Fibroblast of upper back skin (primary cell): Measurements from ENCODE around the gene XPC.
"Not testable (repeated sequence)": the region's sequence is repeated elsewhere in the genome, so short reads cannot be mapped to it uniquely, and the experiment has no call there.

Source experiments
- DNase-seq: peaks from one replicate; pipeline ENCODE4 v3.0.0-alpha.2; 2013

Gene XPC

DNA sequence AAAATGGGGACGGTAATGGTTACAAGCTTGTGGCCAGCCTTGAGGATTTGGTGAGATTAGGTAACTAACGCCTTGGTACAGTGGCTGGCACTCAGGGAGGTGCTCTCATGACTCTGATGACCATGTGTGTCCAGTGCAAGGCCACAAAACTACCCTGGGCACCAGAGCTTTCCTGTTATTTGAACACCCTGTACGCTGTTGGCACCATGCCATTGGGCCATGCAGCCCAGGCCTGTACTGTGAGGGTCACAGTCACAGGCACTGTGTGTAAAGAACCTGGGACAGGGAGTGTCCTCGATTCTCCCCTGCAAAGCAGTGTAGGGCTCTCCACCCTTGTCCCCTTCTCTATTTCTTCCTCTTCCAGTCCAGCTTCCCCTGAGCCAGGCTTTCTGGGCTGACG, 47.3 kb downstream of the XPC start:
- no peak for DNase-seq

DNA sequence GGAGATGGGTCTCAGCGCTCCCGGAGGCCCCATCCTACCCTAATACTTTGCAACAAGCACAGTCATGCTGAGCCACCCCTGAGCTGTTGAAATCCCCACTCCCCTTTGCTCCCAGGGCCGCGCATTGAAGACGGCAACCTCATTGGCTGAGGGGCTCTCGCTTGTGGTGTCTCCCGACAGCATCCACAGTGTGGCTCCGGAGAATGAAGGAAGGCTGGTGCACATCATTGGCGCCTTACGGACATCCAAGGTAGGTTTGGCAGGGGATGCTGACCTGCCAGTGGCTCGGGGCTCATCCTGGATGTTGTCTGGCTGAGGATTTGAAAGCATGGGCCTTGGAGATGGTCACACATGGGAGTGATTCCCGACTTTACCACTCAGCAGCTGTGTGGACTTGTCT, 47.7 kb downstream of the XPC start:
- no peak for DNase-seq

DNA sequence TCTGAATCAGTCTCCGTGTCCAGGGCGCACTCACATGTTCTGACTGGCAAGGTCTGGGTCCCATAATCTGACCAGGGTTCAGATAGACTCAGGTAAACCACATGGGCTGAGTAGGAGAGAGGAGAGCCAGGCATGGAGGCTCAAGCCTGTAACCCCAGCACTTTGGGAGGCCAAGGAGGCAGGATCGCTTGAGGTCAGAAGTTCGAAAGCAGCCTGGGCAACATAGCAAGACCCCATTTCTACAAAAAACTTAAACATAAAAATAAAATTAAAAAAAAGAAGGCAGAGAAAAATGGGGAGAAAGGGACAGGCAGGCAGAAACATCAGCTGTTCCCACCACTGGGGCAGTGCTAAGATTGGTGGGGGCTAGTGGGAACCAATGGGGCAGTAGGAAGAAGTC, 48.2 kb downstream of the XPC start:
- no peak for DNase-seq

DNA sequence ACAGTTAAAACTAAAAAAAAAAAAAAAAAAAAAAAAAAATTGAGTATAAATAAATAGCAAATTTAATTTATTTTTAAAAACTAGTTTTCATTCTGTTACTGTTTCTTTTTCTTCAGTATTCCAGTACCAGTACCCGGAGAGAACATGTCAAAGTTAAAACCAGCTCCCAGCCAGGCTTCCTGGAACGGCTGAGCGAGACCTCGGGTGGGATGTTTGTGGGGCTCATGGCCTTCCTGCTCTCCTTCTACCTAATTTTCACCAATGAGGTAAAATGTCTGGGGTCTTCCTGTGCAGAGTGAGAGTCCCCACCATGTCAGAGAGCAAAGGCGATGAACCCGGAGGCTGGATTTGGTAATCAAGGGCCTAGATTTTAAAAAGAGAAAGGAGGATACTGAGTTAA, 49.1 kb downstream of the XPC start:
- no peak for DNase-seq

GRCh38 chr3:14128724-14129123, 49.7 kb downstream of the XPC start:
- DNase-seq: no peak

DNA sequence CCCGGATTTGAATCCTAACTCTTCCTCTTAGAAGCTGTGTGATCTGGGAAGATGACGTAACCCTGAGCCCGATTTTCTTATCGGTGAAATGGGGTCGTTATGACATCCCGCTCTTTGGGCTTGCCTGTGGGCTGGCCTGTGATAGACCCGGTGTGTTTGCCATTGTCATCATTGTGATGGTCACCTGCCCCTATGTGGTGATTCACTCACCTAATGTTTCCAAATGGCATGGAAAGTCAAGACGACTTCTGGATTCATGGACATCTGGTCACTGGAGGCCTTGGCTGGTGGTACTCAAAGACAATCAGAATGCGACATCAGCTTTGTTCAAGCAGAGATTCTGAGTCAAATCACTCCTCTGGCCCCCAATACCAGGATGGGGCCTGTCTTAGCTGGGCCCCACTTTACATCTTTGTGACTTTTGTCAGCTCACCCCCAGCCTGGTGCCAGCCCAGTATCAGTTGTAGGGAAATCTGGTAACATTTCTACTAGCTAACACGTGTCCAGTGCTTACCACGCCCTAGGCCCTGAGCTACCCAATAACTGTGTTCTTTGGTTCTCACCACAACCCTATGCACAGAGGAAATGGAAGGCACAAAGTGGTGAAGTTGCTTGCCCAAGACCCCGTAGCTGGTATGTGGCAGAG, 50.8 kb downstream of the XPC start:
- no peak for DNase-seq

DNA sequence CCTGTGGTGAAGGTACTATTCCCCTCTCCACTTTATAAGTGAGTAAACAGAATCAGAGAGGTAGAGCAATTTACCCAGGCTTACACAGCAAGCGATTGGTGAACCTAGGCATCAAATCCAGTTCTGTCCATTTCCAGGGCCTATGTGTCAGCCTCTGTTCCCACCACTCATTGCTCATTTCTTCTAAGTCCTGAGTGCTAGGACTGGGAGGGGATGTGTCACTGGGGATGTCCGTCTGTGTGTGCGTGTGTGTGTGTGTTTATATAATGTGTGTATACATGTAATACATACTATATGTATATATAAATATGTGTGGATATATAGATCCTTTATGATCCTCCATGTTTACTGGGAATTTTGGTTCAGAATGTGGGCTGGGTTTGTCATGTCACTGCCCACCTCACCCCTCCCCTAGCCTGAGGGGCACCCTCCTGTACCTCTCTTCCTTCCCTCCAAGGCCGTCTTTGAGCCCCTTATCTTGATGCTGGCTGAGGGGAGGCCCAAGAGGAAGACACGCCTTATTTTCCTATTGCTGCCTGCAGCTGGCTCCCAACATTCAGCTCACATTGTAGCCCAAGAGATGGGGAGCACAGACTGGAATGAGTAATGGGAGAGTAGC, 51.4 kb downstream of the XPC start:
- DNase-seq: no peak

GRCh38 chr3:14126017-14126886, 52.1 kb downstream of the XPC start:
- DNase-seq: no peak

DNA sequence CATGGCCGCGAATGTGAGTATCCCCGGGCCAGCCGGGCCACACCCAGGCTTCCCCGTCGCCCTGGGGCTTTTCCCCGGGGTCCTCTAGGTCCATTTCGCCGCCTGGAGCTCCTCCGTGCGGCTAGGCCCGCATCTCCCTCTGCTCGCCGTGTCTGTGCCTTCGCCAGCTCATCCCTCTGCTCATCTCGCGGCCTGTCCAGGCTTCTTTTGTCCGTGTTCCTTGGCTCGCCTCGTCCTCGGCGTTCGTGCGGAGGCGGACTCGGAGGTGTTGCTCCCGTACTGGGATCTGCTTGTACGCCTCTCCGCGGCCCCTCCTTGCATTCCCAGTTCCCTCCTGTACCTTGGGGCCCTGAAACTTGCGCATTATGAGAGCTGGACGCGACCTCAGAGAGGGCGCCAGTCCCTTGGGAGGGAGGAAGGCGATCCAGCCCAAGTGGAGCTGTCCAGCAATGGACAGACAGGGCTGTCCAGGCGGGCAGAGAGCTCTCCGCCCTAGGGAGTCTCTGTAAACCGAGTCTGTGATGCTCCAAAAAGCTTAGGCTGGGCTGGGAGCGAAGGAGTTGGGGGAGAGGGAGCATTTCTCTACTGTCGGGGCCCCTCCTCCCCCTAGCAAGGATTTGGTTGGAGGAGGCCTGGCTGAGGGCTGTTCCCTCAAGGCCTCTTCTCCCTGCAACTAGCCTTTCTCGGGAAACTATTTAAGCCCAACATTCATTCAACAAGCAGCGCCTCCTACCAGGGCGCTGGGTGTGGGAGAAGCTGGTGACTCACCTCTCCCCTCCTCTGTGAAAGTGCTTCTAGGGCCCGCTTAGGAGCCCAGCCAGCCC, 53.0 kb downstream of the XPC start:
- peak; percentile 95 for DNase-seq

- peak; percentile 100 for DNase-seq
Measured at GRCh38 chr3:14124615-14125192, 53.7 kb downstream of the XPC start, which contains the start of the genes CHCHD4 and TMEM43. Gene CHCHD4 (minus strand): TSS chr3:14124870. CDS start chr3:14124676, 194 bp downstream. Gene TMEM43 (plus strand): TSS chr3:14125052. CDS start chr3:14125194, 142 bp downstream.

DNA sequence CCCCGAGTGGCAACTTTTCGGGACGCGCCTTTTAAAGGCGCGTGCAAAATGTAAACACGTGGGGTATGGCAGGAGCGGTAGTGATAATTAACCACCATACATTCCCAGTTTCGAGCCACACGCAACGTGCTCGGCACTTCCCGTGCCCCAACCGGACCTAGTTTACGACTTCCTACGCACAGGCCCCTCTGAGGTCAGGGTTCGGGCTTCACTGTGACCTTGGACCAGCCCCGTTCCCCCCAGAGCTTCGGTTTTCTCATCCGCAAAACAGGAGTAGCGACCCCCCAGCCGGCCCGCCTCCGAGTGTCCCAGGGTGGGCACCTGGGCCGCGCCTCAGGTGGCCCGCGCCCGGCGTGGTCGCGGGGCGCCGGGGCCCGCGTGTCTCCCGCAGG, 54.2 kb downstream of the XPC start:
- peak; percentile 32 for DNase-seq

DNA sequence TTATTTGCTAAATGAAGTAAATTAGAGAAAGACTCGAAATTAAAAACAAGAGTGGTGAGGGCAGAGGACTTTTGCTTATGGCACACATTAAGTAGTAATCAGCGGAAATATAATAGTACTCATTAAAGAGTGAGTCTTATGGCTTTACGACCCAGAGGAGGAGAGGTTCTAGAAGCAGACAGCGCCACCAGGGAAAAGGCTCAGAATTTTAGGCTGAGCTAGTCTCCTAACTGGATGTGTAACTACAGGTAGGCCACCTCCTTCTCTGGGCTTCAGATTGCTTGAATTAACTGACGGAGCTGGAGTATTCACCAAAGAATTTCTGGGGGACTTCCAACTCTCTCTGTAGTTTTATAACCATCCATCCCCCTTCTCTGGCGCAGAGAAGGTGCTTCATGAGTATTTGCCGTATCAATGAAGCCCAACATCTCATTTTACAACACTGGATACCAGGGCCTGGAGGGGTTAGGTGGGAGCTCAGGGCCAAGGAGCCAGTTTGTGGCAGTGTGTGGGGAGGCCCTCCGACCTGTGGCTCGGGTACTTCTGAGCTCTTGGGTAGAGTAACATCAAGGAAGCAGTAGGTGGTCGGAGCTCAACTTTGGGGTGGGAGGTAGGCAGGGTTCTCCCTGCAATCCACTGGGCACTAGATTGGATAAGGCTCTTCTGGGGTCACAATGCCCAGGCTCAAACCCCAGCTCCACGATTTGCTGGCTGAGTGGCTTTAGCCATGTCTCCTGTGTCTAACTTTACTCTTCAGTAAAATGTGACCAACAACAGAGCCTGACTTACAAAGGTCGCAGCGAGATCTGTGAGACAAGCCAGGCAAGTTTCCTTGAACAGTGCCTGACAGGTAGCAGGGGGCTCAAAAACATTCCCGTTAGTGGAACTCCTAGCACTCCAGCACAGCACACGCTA, 54.8 kb downstream of the XPC start:
- DNase-seq: no peak

DNA sequence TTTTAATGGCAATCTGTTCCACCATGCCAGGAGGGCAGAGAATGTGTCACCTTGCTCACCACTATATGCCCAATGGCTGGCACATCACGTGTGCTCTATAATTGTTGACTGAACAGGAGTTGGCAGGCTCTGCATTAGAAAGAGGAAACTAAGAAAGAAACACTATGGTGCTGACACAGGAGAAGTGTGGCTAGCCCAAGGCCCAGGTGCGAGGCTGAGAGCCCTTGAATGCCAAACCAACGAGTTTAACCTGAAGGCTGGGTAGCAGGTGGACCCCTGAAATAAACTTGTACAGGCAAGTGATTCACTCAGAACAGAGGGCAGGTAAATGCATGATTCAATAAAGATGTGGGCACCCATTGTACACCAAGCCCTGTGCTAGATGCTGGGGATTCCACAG, 56.1 kb downstream of the XPC start:
- no peak for DNase-seq

DNA sequence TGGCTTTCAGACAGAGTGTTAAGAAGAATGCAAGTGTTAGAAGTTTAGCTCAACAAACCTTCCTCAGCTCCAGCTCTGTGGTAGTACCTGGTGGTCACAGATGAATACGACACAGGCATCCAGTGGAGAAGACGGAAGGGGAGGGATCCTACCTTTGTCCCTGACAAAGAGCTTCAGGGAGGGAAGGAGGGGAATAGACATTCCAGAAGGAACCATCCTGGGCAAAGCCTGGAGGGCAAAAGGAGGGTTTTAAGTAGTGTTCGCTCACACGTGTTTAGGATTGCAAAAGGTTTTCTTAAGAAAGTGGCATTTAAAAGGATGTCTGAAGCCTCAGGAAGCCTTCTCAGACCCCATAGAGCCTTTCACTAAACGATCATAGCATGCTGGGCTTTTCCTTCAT, 56.5 kb downstream of the XPC start:
- DNase-seq: no peak

- DNase-seq: not testable (repeated sequence)
Measured at GRCh38 chr3:14120921-14121448, 57.4 kb downstream of the XPC start.

GRCh38 chr3:14120111-14120920, 58.1 kb downstream of the XPC start:
- no peak for DNase-seq

DNA sequence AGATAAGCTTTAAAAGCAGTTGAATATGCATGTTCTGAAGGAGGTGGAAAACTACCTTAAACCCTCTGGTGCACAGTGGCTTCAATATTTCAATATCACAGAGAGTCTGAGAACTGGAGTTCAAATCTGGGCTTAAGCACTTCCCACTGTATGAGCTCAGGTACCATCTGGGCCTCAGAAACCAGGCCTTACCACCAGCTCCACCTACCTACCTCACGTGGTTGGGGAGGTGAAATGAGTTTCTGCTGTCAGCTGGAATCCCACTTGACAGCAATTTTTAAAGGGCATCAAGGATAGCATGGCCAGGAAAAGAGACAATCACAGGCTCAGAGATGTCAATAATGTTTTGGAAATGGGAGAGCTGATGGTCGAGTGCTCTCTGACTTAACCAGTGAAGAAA, 58.8 kb downstream of the XPC start:
- no peak for DNase-seq

DNA sequence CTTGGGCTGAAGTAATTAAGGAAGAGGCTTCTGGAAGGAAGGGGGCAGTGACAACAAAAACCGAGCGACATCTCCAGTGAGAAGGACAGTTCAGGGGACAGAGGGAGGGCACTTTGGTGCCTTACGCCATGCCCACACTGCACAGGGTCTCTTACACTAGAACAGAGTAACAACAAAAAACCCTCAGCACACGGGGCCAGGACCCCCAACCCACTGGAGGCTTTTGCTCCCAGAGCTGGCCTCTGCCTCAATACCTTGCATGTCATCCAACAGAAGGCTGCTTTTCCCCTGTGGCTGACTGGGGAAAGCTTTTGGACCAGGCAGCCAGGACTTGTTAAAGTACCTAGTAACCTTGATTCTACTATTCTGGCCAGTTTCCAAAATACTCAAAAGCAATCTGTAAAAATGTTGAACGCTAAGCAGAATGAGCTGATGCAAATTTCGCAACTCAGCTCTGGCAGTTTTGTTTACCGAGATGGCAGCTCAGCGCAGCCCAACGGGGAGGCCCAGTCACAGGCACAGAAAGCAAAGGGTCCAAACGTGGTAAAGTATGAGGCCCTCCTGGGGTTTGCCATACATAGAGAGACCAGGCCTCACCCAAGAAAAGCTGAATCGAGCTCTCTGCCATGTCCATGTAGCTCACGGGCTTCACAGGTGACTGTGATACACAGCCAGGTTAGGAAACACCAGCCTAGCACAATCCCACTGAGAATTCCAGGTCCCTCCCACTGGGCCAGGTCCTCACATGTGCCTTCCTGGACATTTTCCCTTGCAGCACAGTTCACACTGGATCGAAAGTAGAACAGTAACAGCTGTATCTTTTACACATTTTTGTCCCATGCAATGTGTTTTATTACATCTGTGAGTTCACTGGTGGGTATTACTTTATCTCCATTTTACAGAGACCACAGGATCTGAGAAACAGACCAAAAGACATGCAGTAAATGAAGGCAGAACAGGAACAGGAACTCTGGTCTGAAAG, 59.7 kb downstream of the XPC start:
- DNase-seq: no peak
